Fibroblast of lung (primary cell): ENCODE results near the gene GHRH.

Experiments
- CTCF ChIP-seq, 2 donors: IDR thresholded peaks in 1 of 2; conservative IDR thresholded peaks in 1 of 2; 1 replicate in 1 of 2; 2 replicates in 1 of 2; pipeline ENCODE4 v1.5.1; 2011 to 2012; ENCODE audit warnings: low read length in 2 of 2, control low read depth in 1 of 2, inconsistent platforms in 1 of 2, low read depth in 1 of 2, mild to moderate bottlenecking in 1 of 2
- EZH2 ChIP-seq: IDR thresholded peaks from 2 replicates; pipeline ENCODE4 v1.5.1; 2012; ENCODE audit warnings: low read length, control low read depth, mild to moderate bottlenecking; ENCODE audit errors: missing control alignments

- TF ChIP-seq EZH2 (no peak), CTCF (conservative IDR thresholded peaks at IDR 0.05 in 1 of 2, IDR thresholded peaks at IDR 0.05 in 1 of 2; ENCODE audit: low read depth in 1 of 2, low read length in 2 of 2) (no peak)
Observed at GRCh38 chr20:37251825-37252477, 9.7 kb downstream of the GHRH start.
